HG02642 (cell line): ENCODE results near the gene IFNL2.
"Not testable (repeated sequence)": the region's sequence is repeated elsewhere in the genome, so short reads cannot be mapped to it uniquely, and the experiment has no call there.

Experiments used
- ATAC-seq: cut with Tn5 transposase; IDR thresholded peaks from one replicate; pipeline ENCODE4 v1.9.1; 2021; ENCODE audit warnings: mild to moderate bottlenecking; ENCODE audit not compliant: unreplicated experiment, poor library complexity

IFNL2 gene

GRCh38 chr19:39296055-39296645 lies 28.0 kb downstream of the IFNL2 start, which contains the start of gene IFNL1:
IFNL1 (plus strand) TSS chr19:39296407; CDS start chr19:39296422, 15 bp downstream.
- no peak for ATAC-seq

- ATAC-seq, result no peak
Measured at GRCh38 chr19:39296906-39297305, 28.7 kb downstream of the IFNL2 start.

GRCh38 chr19:39297931-39298634 lies 29.9 kb downstream of the IFNL2 start:
- no peak for ATAC-seq

GRCh38 chr19:39299404-39299803 lies 31.2 kb downstream of the IFNL2 start:
- no peak for ATAC-seq

- no peak for ATAC-seq
Measured at GRCh38 chr19:39299832-39300231, 31.6 kb downstream of the IFNL2 start.

GRCh38 chr19:39301021-39301420 lies 32.8 kb downstream of the IFNL2 start:
- ATAC-seq, result no peak

- ATAC-seq, result no peak
Measured at GRCh38 chr19:39301562-39301961, 33.4 kb downstream of the IFNL2 start.

- no peak for ATAC-seq
Measured at GRCh38 chr19:39303373-39304184, 35.4 kb downstream of the IFNL2 start.

GRCh38 chr19:39304185-39304513 lies 36.0 kb downstream of the IFNL2 start:
- no peak for ATAC-seq

- no peak for ATAC-seq
Measured at GRCh38 chr19:39304701-39305571, 36.7 kb downstream of the IFNL2 start.

GRCh38 chr19:39306075-39306474 lies 37.9 kb downstream of the IFNL2 start:
- ATAC-seq, result no peak

GRCh38 chr19:39307046-39307821 lies 39.0 kb downstream of the IFNL2 start:
- no peak for ATAC-seq

- no peak for ATAC-seq
Measured at GRCh38 chr19:39307822-39308530, 39.8 kb downstream of the IFNL2 start.

- no peak for ATAC-seq
Measured at GRCh38 chr19:39308531-39309304, 40.5 kb downstream of the IFNL2 start.

GRCh38 chr19:39309305-39309670 lies 41.1 kb downstream of the IFNL2 start:
- not testable (repeated sequence) for ATAC-seq

- ATAC-seq, result no peak
Measured at GRCh38 chr19:39310558-39311311, 42.5 kb downstream of the IFNL2 start.

GRCh38 chr19:39314016-39314728 lies 46.0 kb downstream of the IFNL2 start:
- no peak for ATAC-seq
